ENCODE measurements around the gene MRTFB.
A peak's percentile ranks its signal among the peaks of the same experiment; 100 is the strongest.

MRTFB gene

GRCh38 chr16:14286368-14287230, 215.5 kb downstream of the MRTFB start:
- Histone ChIP-seq H3K27me3 (ENCODE audit: control insufficient read depth in 1 of 2, insufficient read depth in 2 of 2, low read length in 2 of 2) (no peaks in the 10 kb centered on the region), H3K9ac (ENCODE audit: low read length in 2 of 2) (peak overlapping the region in 1 of 2 donors; percentile 10), H3K4me3 (ENCODE audit: low read length in 2 of 2) (peak overlapping the region; percentile 89 to 90), H3K27ac (ENCODE audit: low read length) (peak overlapping the region; percentile 37), H3K4me1 (ENCODE audit: control insufficient read depth, insufficient read depth, low read length) (peaks cover 17% of the 10 kb centered on the region), H3K36me3 (ENCODE audit: control insufficient read depth in 2 of 2, insufficient read depth in 2 of 2, low read length in 2 of 2) (no peaks in the 10 kb centered on the region), H3K9me3 (ENCODE audit: control insufficient read depth in 2 of 2, low read length in 2 of 2) (peaks cover 3 to 5% of the 10 kb centered on the region in 2 donors)

- H3K27ac ChIP-seq (ENCODE audit: low read length) = no peak overlapping the region
- no peak overlapping the region for H3K9ac ChIP-seq (ENCODE audit: low read length in 2 of 2)
- H3K9me3 ChIP-seq (ENCODE audit: control insufficient read depth in 2 of 2, low read length in 2 of 2) = peaks cover 3 to 5% of the 10 kb centered on the region in 2 donors
- peaks cover 17% of the 10 kb centered on the region for H3K4me1 ChIP-seq (ENCODE audit: control insufficient read depth, insufficient read depth, low read length)
- H3K4me3 ChIP-seq (ENCODE audit: low read length in 2 of 2) = no peak overlapping the region
- no peaks in the 10 kb centered on the region for H3K36me3 ChIP-seq (ENCODE audit: control insufficient read depth in 2 of 2, insufficient read depth in 2 of 2, low read length in 2 of 2)
- H3K27me3 ChIP-seq (ENCODE audit: control insufficient read depth in 1 of 2, insufficient read depth in 2 of 2, low read length in 2 of 2) = no peaks in the 10 kb centered on the region
Observed at GRCh38 chr16:14289692-14290340, 218.7 kb downstream of the MRTFB start.

GRCh38 chr16:14291286-14291685, 220.2 kb downstream of the MRTFB start:
- H3K4me1 ChIP-seq (ENCODE audit: control insufficient read depth, insufficient read depth, low read length) = peaks cover 11% of the 10 kb centered on the region
- H3K9me3 ChIP-seq (ENCODE audit: control insufficient read depth in 2 of 2, low read length in 2 of 2) = peaks cover 3 to 5% of the 10 kb centered on the region in 2 donors
- no peak overlapping the region for H3K27ac ChIP-seq (ENCODE audit: low read length)
- H3K9ac ChIP-seq (ENCODE audit: low read length in 2 of 2) = peak overlapping the region in 1 of 2 donors; percentile 15
- H3K27me3 ChIP-seq (ENCODE audit: control insufficient read depth in 1 of 2, insufficient read depth in 2 of 2, low read length in 2 of 2) = no peaks in the 10 kb centered on the region
- H3K4me3 ChIP-seq (ENCODE audit: low read length in 2 of 2) = no peak overlapping the region
- H3K36me3 ChIP-seq (ENCODE audit: control insufficient read depth in 2 of 2, insufficient read depth in 2 of 2, low read length in 2 of 2) = no peaks in the 10 kb centered on the region

GRCh38 chr16:14292051-14292825, 221.1 kb downstream of the MRTFB start:
- H3K9ac ChIP-seq (ENCODE audit: low read length in 2 of 2) = no peak overlapping the region
- H3K36me3 ChIP-seq (ENCODE audit: control insufficient read depth in 2 of 2, insufficient read depth in 2 of 2, low read length in 2 of 2) = no peaks in the 10 kb centered on the region
- H3K27ac ChIP-seq (ENCODE audit: low read length) = no peak overlapping the region
- H3K4me1 ChIP-seq (ENCODE audit: control insufficient read depth, insufficient read depth, low read length) = peaks cover 4% of the 10 kb centered on the region
- H3K9me3 ChIP-seq (ENCODE audit: control insufficient read depth in 2 of 2, low read length in 2 of 2) = peaks cover 3 to 5% of the 10 kb centered on the region in 2 donors
- no peak overlapping the region for H3K4me3 ChIP-seq (ENCODE audit: low read length in 2 of 2)
- no peaks in the 10 kb centered on the region for H3K27me3 ChIP-seq (ENCODE audit: control insufficient read depth in 1 of 2, insufficient read depth in 2 of 2, low read length in 2 of 2)

GRCh38 chr16:14296663-14297062, 225.5 kb downstream of the MRTFB start:
- Histone ChIP-seq H3K27ac (ENCODE audit: low read length) (no peak overlapping the region), H3K4me1 (ENCODE audit: control insufficient read depth, insufficient read depth, low read length) (peaks cover 8% of the 10 kb centered on the region), H3K9ac (ENCODE audit: low read length in 2 of 2) (no peak overlapping the region), H3K9me3 (ENCODE audit: control insufficient read depth in 2 of 2, low read length in 2 of 2) (no peaks in the 10 kb centered on the region), H3K36me3 (ENCODE audit: control insufficient read depth in 2 of 2, insufficient read depth in 2 of 2, low read length in 2 of 2) (no peaks in the 10 kb centered on the region), H3K27me3 (ENCODE audit: control insufficient read depth in 1 of 2, insufficient read depth in 2 of 2, low read length in 2 of 2) (no peaks in the 10 kb centered on the region), H3K4me3 (ENCODE audit: low read length in 2 of 2) (no peak overlapping the region)

GRCh38 chr16:14298374-14299122, 227.4 kb downstream of the MRTFB start:
- H3K4me3 ChIP-seq (ENCODE audit: low read length in 2 of 2) = no peak overlapping the region
- peaks cover 11% of the 10 kb centered on the region for H3K4me1 ChIP-seq (ENCODE audit: control insufficient read depth, insufficient read depth, low read length)
- H3K27ac ChIP-seq (ENCODE audit: low read length) = no peak overlapping the region
- H3K36me3 ChIP-seq (ENCODE audit: control insufficient read depth in 2 of 2, insufficient read depth in 2 of 2, low read length in 2 of 2) = no peaks in the 10 kb centered on the region
- no peak overlapping the region for H3K9ac ChIP-seq (ENCODE audit: low read length in 2 of 2)
- H3K27me3 ChIP-seq (ENCODE audit: control insufficient read depth in 1 of 2, insufficient read depth in 2 of 2, low read length in 2 of 2) = no peaks in the 10 kb centered on the region
- no peaks in the 10 kb centered on the region for H3K9me3 ChIP-seq (ENCODE audit: control insufficient read depth in 2 of 2, low read length in 2 of 2)

GRCh38 chr16:14300705-14301168, 229.6 kb downstream of the MRTFB start:
- Histone ChIP-seq H3K36me3 (ENCODE audit: control insufficient read depth in 2 of 2, insufficient read depth in 2 of 2, low read length in 2 of 2) (no peaks in the 10 kb centered on the region), H3K9ac (ENCODE audit: low read length in 2 of 2) (peak overlapping the region in 1 of 2 donors; percentile 63), H3K9me3 (ENCODE audit: control insufficient read depth in 2 of 2, low read length in 2 of 2) (no peaks in the 10 kb centered on the region), H3K4me1 (ENCODE audit: control insufficient read depth, insufficient read depth, low read length) (peaks cover 19% of the 10 kb centered on the region), H3K27ac (ENCODE audit: low read length) (peak overlapping the region; percentile 73), H3K27me3 (ENCODE audit: control insufficient read depth in 1 of 2, insufficient read depth in 2 of 2, low read length in 2 of 2) (no peaks in the 10 kb centered on the region), H3K4me3 (ENCODE audit: low read length in 2 of 2) (peak overlapping the region; percentile 55 to 68)

- H3K27ac ChIP-seq (ENCODE audit: low read length) = peak overlapping the region; percentile 73
- H3K4me3 ChIP-seq (ENCODE audit: low read length in 2 of 2) = peak overlapping the region; percentile 55 to 68
- no peaks in the 10 kb centered on the region for H3K36me3 ChIP-seq (ENCODE audit: control insufficient read depth in 2 of 2, insufficient read depth in 2 of 2, low read length in 2 of 2)
- H3K4me1 ChIP-seq (ENCODE audit: control insufficient read depth, insufficient read depth, low read length) = peaks cover 22% of the 10 kb centered on the region
- H3K27me3 ChIP-seq (ENCODE audit: control insufficient read depth in 1 of 2, insufficient read depth in 2 of 2, low read length in 2 of 2) = no peaks in the 10 kb centered on the region
- no peaks in the 10 kb centered on the region for H3K9me3 ChIP-seq (ENCODE audit: control insufficient read depth in 2 of 2, low read length in 2 of 2)
- H3K9ac ChIP-seq (ENCODE audit: low read length in 2 of 2) = peak overlapping the region; percentile 55 to 63
Observed at GRCh38 chr16:14301169-14302030, 230.3 kb downstream of the MRTFB start.

GRCh38 chr16:14302031-14302398, 230.9 kb downstream of the MRTFB start:
- Histone ChIP-seq H3K9ac (ENCODE audit: low read length in 2 of 2) (peak overlapping the region in 1 of 2 donors; percentile 84), H3K4me3 (ENCODE audit: low read length in 2 of 2) (peak overlapping the region; percentile 81 to 87), H3K36me3 (ENCODE audit: control insufficient read depth in 2 of 2, insufficient read depth in 2 of 2, low read length in 2 of 2) (no peaks in the 10 kb centered on the region), H3K9me3 (ENCODE audit: control insufficient read depth in 2 of 2, low read length in 2 of 2) (no peaks in the 10 kb centered on the region), H3K27me3 (ENCODE audit: control insufficient read depth in 1 of 2, insufficient read depth in 2 of 2, low read length in 2 of 2) (no peaks in the 10 kb centered on the region), H3K27ac (ENCODE audit: low read length) (no peak overlapping the region), H3K4me1 (ENCODE audit: control insufficient read depth, insufficient read depth, low read length) (peaks cover 28% of the 10 kb centered on the region)
